HG02588 (cell line): ENCODE data around the gene RELT.
A peak's percentile ranks its signal among the peaks of the same experiment; 100 is the strongest.

Experiments used
- ATAC-seq: cut with Tn5 transposase; IDR thresholded peaks from one replicate; pipeline ENCODE4 v1.9.1; 2021; ENCODE audit warnings: mild to moderate bottlenecking, moderate library complexity; ENCODE audit not compliant: unreplicated experiment

The RELT gene

GRCh38 chr11:73374151-73374550 is 2.0 kb upstream of the RELT start:
- ATAC-seq, result no peak

- no peak for ATAC-seq
Observed at GRCh38 chr11:73375830-73376159, 404 bp upstream of the RELT start.

GRCh38 chr11:73376803-73377629 is 817 bp downstream of the RELT start:
- peak; percentile 15 for ATAC-seq

GRCh38 chr11:73379189-73379880 is 3.1 kb downstream of the RELT start:
- ATAC-seq, result no peak

- ATAC-seq, result no peak
Observed at GRCh38 chr11:73380331-73380730, 4.1 kb downstream of the RELT start.

GRCh38 chr11:73380897-73381410 is 4.8 kb downstream of the RELT start:
- ATAC-seq, result no peak

- no peak for ATAC-seq
Observed at GRCh38 chr11:73381589-73381988, 5.4 kb downstream of the RELT start.

- ATAC-seq, result no peak
Observed at GRCh38 chr11:73382183-73382582, 6.0 kb downstream of the RELT start.

- no peak for ATAC-seq
Observed at GRCh38 chr11:73382747-73383146, 6.5 kb downstream of the RELT start.

- no peak for ATAC-seq
Observed at GRCh38 chr11:73383249-73384124, 7.3 kb downstream of the RELT start.

- ATAC-seq, result no peak
Observed at GRCh38 chr11:73384125-73384441, 7.9 kb downstream of the RELT start.

- no peak for ATAC-seq
Observed at GRCh38 chr11:73384531-73384871, 8.3 kb downstream of the RELT start.

GRCh38 chr11:73384872-73385689 is 8.9 kb downstream of the RELT start:
- peak; percentile 41 for ATAC-seq

- ATAC-seq, result no peak
Observed at GRCh38 chr11:73386016-73386415, 9.8 kb downstream of the RELT start.

GRCh38 chr11:73386546-73386945 is 10.3 kb downstream of the RELT start:
- no peak for ATAC-seq

GRCh38 chr11:73387594-73388264 is 11.5 kb downstream of the RELT start:
- ATAC-seq, result no peak

- ATAC-seq, result no peak
Observed at GRCh38 chr11:73388265-73389133, 12.3 kb downstream of the RELT start.

GRCh38 chr11:73389134-73389525 is 12.9 kb downstream of the RELT start:
- no peak for ATAC-seq

- ATAC-seq, result no peak
Observed at GRCh38 chr11:73389916-73390315, 13.7 kb downstream of the RELT start.
